Common myeloid progenitor, CD34-positive (primary cell): ENCODE data around the gene OR2V1.

Experiments
- CTCF ChIA-PET: fragments of 350-600 bp; sonication (Branson Sonifier 250); formaldehyde crosslinking; loops from one replicate; lab custom pipeline; 2021; ENCODE audit warnings: antibody characterized with exemption; lab: Charles Lee
- POLR2A ChIA-PET: fragments of 350-600 bp; sonication (Branson Sonifier 250); formaldehyde crosslinking; loops from one replicate; lab custom pipeline; 2021; ENCODE audit warnings: antibody characterized with exemption; lab: Charles Lee
- DNase-seq, 3 donors: peaks; one replicate each; pipeline versions ENCODE4 v3.0.0 to v3.0.0-alpha.2; 2013
- H3K27ac ChIP-seq, 2 experiments: 1 replicate in 1 of 2; 2 replicates in 1 of 2; pipeline ENCODE4 v1.7.0; 2013; ENCODE audit warnings: inconsistent platforms in 2 of 2, low read length in 2 of 2, mild to moderate bottlenecking in 2 of 2, low read depth in 1 of 2, moderate library complexity in 1 of 2; ENCODE audit not compliant: severe bottlenecking in 2 of 2, insufficient read depth in 1 of 2, poor library complexity in 1 of 2
- H3K27me3 ChIP-seq, 5 experiments: replicated peaks in 2 of 5; 1 replicate in 3 of 5; 2 replicates in 2 of 5; pipeline versions ENCODE4 v1.6.1 to v1.7.0; 2013; ENCODE audit warnings: low read length in 4 of 5, mild to moderate bottlenecking in 2 of 5, moderate library complexity in 2 of 5, inconsistent platforms in 1 of 5; ENCODE audit not compliant: insufficient read depth in 5 of 5, control insufficient read depth in 4 of 5
- H3K36me3 ChIP-seq, 4 experiments: 1 replicate in 2 of 4; 2 replicates in 2 of 4; pipeline versions ENCODE4 v1.6.1 to v1.7.0; 2013; ENCODE audit warnings: low read length in 3 of 4, control low read depth in 1 of 4, mild to moderate bottlenecking in 1 of 4; ENCODE audit not compliant: control insufficient read depth in 4 of 4, insufficient read depth in 4 of 4
- H3K4me1 ChIP-seq, 4 experiments: 1 replicate in 3 of 4; 2 replicates in 1 of 4; pipeline versions ENCODE4 v1.6.1 to v1.7.1; 2013; ENCODE audit warnings: low read length in 3 of 4, mild to moderate bottlenecking in 3 of 4, control low read depth in 1 of 4, inconsistent platforms in 1 of 4, moderate library complexity in 1 of 4; ENCODE audit not compliant: control insufficient read depth in 4 of 4, insufficient read depth in 4 of 4; ENCODE audit errors: control extremely low read depth in 1 of 4
- H3K4me3 ChIP-seq, 7 experiments: 1 replicate in 4 of 7; 2 replicates in 3 of 7; pipeline versions ENCODE4 v1.5.1 to v1.7.0; 2013; ENCODE audit warnings: mild to moderate bottlenecking in 7 of 7, low read length in 6 of 7, moderate library complexity in 6 of 7, inconsistent platforms in 2 of 7, low read depth in 2 of 7, control low read depth in 1 of 7; ENCODE audit not compliant: insufficient read depth in 4 of 7, control insufficient read depth in 1 of 7; ENCODE audit errors: extremely low read depth in 1 of 7
- H3K9me3 ChIP-seq, 5 experiments: 1 replicate in 4 of 5; 2 replicates in 1 of 5; pipeline versions ENCODE4 v1.6.1 to v1.7.1; 2013; ENCODE audit warnings: low read length in 4 of 5, mild to moderate bottlenecking in 2 of 5, inconsistent platforms in 1 of 5, low read depth in 1 of 5, moderate library complexity in 1 of 5; ENCODE audit not compliant: control insufficient read depth in 4 of 5, insufficient read depth in 2 of 5; ENCODE audit errors: control extremely low read depth in 1 of 5
- WGBS: methylation state at CpG from one replicate; pipeline ENCODE4 v1.1.5; 2013; ENCODE audit not compliant: insufficient coverage; 5-methylcytosine and 5-hydroxymethylcytosine counted together

Gene OR2V1

DNA sequence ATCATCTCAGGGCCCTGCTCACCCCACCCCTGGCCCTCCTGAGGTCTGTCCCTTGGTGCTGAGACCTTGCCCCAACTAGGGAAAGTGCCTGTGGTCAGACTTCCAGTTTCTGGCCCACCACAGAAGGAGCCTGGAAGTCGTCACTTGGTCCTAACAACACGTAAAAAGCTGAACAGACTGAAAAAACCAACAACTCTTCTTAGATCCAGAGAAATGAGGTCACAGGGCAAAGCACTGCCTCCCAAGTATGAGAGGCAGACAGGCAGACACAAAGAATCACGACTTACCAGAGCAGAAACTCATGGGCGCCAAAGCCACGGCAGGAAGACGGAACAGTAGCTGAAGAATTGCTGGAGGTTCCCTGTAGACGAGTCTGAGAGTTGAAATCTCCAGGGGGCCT is 38.5 kb downstream of the OR2V1 start:
- H3K9me3 ChIP-seq = peaks cover 0 to 4% (median 0%) of the 10 kb centered on the region in 5 experiments
- no peaks in the 10 kb centered on the region for H3K4me1 ChIP-seq
- no peak overlapping the region for H3K4me3 ChIP-seq
- H3K36me3 ChIP-seq = no peaks in the 10 kb centered on the region
- H3K27ac ChIP-seq = no peak overlapping the region
- POLR2A ChIA-PET = no interaction called here
- H3K27me3 ChIP-seq = peaks cover 0 to 20% (median 11%) of the 10 kb centered on the region in 5 experiments
- CTCF ChIA-PET = no interaction called here
- no peak for DNase-seq
- WGBS = 79% methylated on average over 5 of the region's 7 CpGs

DNA sequence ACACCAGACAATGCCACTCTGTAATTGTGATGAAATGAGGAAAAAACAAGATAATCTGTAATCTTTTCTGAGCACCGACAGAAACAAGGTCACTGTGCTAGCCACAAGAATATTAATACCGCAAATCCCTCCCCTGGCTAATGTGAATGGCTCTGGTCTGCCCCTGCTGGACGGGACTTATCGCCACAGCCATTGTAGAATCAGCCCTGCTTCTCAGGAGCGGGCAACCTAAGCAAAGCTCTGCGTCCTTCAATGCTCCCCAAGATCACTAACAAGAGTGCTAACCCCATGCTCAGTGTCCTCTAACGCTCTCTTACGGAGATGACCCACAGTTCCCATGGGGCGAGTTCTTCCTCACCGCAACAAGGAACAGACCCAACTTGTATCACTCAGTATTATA is 42.7 kb downstream of the OR2V1 start:
- H3K27me3 ChIP-seq = peaks cover 1 to 53% (median 19%) of the 10 kb centered on the region in 5 experiments
- ChIA-PET POLR2A (no interaction called here), CTCF (interaction anchor here (1.5 kb wide), 1 partner anchor 37 kb away, joined by 3 read pairs; no protein-coding TSS in a partner anchor)
- no peak overlapping the region for H3K27ac ChIP-seq
- H3K36me3 ChIP-seq = no peaks in the 10 kb centered on the region
- 70% methylated on average over 5 of the region's 10 CpGs for WGBS
- DNase-seq = peak in 2 of 3 donors; percentile 36
- H3K4me1 ChIP-seq = no peaks in the 10 kb centered on the region
- no peak overlapping the region for H3K4me3 ChIP-seq
- H3K9me3 ChIP-seq = peaks cover 0 to 2% (median 0%) of the 10 kb centered on the region in 5 experiments

DNA sequence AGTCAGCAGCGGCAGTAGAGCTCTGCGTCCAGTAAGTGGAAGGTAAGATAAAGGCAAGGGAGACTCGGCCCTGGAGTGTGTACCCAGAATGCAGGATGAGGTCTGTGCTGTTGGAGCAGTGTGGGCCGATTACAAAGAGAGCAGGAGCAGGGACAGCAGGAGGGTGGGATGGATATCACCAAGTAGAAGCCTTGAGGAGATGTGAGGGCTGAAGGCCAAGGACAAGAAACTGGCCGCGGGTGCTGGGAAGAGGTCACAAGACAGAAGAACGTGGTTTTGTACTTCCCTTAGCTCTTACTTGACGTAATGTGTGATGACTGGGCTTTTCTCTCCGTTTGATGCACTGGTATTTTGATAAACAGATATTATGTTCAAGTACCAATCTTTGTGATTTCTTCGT is 43.7 kb downstream of the OR2V1 start:
- ChIA-PET CTCF (interaction anchor here (1.5 kb wide), 1 partner anchor 36 kb away, joined by 3 read pairs; no protein-coding TSS in a partner anchor), POLR2A (no interaction called here)
- H3K4me3 ChIP-seq = no peak overlapping the region
- H3K27ac ChIP-seq = no peak overlapping the region
- peaks cover 1 to 51% (median 17%) of the 10 kb centered on the region in 5 experiments for H3K27me3 ChIP-seq
- H3K4me1 ChIP-seq = no peaks in the 10 kb centered on the region
- H3K9me3 ChIP-seq = peaks cover 0 to 2% (median 0%) of the 10 kb centered on the region in 5 experiments
- H3K36me3 ChIP-seq = no peaks in the 10 kb centered on the region
- DNase-seq = peak in 2 of 3 donors; percentile 26 to 34
- WGBS = 69% methylated on average over 5 of the region's 10 CpGs

DNA sequence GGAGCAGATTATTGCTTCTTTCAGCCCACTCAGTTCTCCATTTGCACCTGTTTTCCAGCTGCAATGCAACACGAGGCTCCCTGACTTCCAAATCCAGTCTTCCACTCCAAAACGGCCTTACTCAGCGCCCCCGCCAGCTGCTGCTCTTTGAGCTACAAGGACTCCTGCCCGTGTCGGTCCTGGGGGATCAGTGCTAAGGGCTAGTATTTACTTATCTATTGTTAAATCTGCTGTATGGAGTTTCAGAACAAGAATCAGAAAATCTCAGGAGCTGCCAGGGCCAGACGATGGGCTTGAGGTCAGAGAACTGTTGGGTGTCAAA is 44.1 kb downstream of the OR2V1 start:
- Histone ChIP-seq H3K9me3 (peaks cover 0 to 6% (median 0%) of the 10 kb centered on the region in 5 experiments), H3K4me1 (no peaks in the 10 kb centered on the region), H3K27me3 (peaks cover 1 to 48% (median 14%) of the 10 kb centered on the region in 5 experiments), H3K36me3 (no peaks in the 10 kb centered on the region), H3K27ac (no peak overlapping the region), H3K4me3 (no peak overlapping the region)
- DNase-seq = no peak
- 78% methylated on average over 1 of the region's 7 CpGs for WGBS
- ChIA-PET POLR2A (no interaction called here), CTCF (no interaction called here)

DNA sequence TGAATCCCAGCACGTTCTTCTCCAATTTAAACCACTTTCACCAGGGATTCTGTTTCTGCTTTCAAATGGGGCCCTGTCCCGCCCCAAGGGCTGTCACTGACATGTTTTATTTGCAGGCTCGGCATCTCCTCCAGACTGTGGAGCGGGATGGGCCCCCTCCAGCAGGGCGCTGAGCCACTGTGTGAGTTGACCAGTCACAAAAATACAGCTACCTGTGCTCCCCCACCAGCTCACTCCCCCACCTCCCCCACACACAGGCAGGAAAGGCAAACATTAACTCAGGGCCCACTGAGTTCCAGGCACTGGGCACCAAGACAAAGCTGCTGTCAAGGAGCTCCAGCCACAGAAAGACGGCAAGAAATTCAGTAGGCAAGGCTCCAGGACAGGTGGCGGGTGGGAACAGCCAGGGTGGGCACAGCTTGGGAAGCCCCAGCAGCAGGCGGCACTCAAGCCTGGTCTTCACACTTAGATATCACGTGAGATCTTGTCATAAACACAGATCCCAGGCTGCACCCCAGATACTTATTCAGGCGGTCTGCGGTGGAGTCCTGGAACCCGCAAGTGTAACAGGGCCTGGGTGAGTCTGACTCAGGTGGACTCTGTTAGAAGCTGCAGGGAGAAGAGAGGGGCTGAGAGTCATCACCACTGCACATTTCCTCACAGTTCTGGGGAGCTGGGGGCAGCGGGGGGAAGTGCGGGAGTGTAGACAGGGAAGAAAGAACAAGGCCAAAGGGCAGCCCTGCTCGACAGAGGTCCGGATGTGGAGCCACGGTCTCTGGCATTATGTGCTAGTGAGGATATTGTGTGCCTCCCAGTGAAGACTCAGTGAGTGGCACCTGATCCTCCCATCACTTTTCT is 44.7 kb downstream of the OR2V1 start:
- DNase-seq = no peak
- Histone ChIP-seq H3K9me3 (peaks cover 0 to 6% (median 0%) of the 10 kb centered on the region in 5 experiments), H3K4me3 (no peak overlapping the region), H3K27ac (no peak overlapping the region), H3K36me3 (no peaks in the 10 kb centered on the region), H3K27me3 (peaks cover 2 to 50% (median 14%) of the 10 kb centered on the region in 5 experiments), H3K4me1 (no peaks in the 10 kb centered on the region)
- WGBS = 76% methylated on average over 14 of the region's 17 CpGs
- CTCF ChIA-PET = no interaction called here
- POLR2A ChIA-PET = no interaction called here

DNA sequence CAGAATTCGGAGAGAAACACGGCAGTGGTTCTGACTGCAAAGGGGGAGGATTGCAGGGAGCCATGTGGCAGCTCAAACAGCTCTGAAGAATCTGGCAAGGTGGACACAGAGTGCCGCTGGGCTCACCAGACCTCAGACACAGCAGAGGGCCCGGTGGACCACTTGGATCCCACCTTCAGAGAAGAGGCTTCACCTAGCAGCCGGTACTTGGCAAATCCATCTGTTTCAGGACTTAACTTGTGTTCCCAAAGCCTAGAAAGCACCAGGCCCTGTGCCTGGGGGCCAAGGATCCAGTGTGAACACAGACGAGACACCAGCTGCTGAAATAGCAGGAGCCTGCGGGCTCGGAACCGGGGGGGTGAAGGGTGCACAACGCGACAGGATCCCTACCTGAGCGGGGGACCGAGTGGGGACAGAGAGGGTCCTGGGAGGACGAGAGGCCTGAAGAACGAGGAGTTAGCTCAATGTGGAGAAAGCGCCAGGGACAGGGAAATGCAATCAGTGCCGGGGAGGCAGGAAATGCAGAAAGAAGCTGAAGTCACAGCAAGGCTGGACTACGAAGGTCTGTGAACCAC is 46.3 kb downstream of the OR2V1 start:
- DNase-seq = no peak
- Histone ChIP-seq H3K4me3 (no peak overlapping the region), H3K9me3 (peaks cover 0 to 6% (median 0%) of the 10 kb centered on the region in 5 experiments), H3K36me3 (no peaks in the 10 kb centered on the region), H3K27ac (no peak overlapping the region), H3K4me1 (no peaks in the 10 kb centered on the region), H3K27me3 (peaks cover 2 to 54% (median 14%) of the 10 kb centered on the region in 5 experiments)
- POLR2A ChIA-PET = no interaction called here
- 64% methylated on average over 18 of the region's 18 CpGs for WGBS
- CTCF ChIA-PET = no interaction called here

DNA sequence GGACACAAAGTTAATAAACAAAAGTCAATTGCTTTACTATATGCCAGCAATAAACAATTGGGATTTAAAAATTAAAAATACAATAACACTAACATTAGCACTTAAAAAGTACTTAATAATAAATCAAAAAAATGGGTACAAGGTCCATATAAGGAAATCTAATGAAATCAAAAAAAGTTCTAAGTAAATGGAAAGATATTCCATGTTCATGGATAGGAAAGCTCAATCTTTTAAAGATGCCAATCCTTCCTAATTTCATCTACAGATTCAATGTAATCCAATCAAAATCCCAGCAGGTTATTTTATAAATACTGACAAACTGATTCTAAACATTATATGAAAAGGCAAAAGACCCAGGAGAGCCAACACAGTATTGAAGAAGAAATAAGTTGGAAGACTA is 49.0 kb downstream of the OR2V1 start:
- Histone ChIP-seq H3K4me3 (no peak overlapping the region), H3K27me3 (peaks cover 2 to 49% (median 11%) of the 10 kb centered on the region in 5 experiments), H3K27ac (no peak overlapping the region), H3K36me3 (no peaks in the 10 kb centered on the region), H3K9me3 (peaks cover 0 to 10% (median 3%) of the 10 kb centered on the region in 5 experiments), H3K4me1 (no peaks in the 10 kb centered on the region)
- POLR2A ChIA-PET = no interaction called here
- no peak for DNase-seq
- CTCF ChIA-PET = no interaction called here
